Activated T-helper 2 cell treated with anti-CD3 and anti-CD28 coated beads, Interferon-gamma antibody, Interleukin-2, Interleukin-4, amounts not matched to agents 10 μg/mL and 5 μg/mL and 100 μg/mL, durations not matched to agents 14 hours and 24 hours and 36 hours (primary cell): ENCODE results near the gene AS3MT. TPM values are rescaled to one million over a fixed set of nuclear protein-coding genes. Genes with fewer than 3 reads are reported as not detected.

ENCODE experiments used
- total RNA-seq: library from RNA; stranded (reverse); gene quantifications from 2 replicates; pipeline ENCODE4 v1.2.3, GENCODE V29; 2022

Gene AS3MT
- total RNA-seq, 1 donor from 2014 or later: 0.50 TPM

Other genes starting within 250 kb of the AS3MT start
- 76.7 and 82.9 TPM in 2 replicates for gene TRIM8, start 225.0 kb upstream of the AS3MT start, total RNA-seq
- gene ARL3, start 155.1 kb upstream of the AS3MT start, total RNA-seq: 11.1 and 12.2 TPM in 2 replicates
- 52.2 and 54.0 TPM in 2 replicates for gene SFXN2, start 154.8 kb upstream of the AS3MT start, total RNA-seq
- 18.0 and 19.9 TPM in 2 replicates for gene WBP1L, start 125.5 kb upstream of the AS3MT start, total RNA-seq
- gene CYP17A1, start 32.1 kb upstream of the AS3MT start, total RNA-seq: not detected in 2 replicates
- gene BORCS7, start 15.2 kb upstream of the AS3MT start, total RNA-seq: 10.4 and 10.7 TPM in 2 replicates
- 7.2 and 7.5 TPM in 2 replicates for gene CNNM2, start 48.8 kb downstream of the AS3MT start, total RNA-seq